GM12878 (cell line): ENCODE measurements around the gene BAX. TPM values are rescaled to one million over a fixed set of nuclear protein-coding genes. Genes with fewer than 3 reads are reported as not detected.

Experiments
- ATAC-seq: fragments of 200-7000 bp; cut with Tn5 transposase; 3 replicates; pipeline ENCODE4 v1.9.1; 2020; ENCODE audit warnings: mild to moderate bottlenecking, moderate library complexity
- BruUV-seq: library from RNA; stranded (reverse); fragments of 400-500 nt; replicated peaks from 2 replicates; lab custom pipeline; 2021; lab: Mats Ljungman, UMichigan
- CTCF ChIA-PET: fragments of 300-600 bp; sonication (Branson Sonifier 250); formaldehyde crosslinking; extraction: SDS; loops from one replicate; lab custom pipeline; 2021; ENCODE audit warnings: inconsistent platforms; lab: Yijun Ruan, JAX
- POLR2A ChIA-PET: fragments of 350-600 bp; formaldehyde crosslinking; extraction: SDS; loops from one replicate; lab custom pipeline; 2021; ENCODE audit warnings: inconsistent platforms; lab: Charles Lee
- RAD21 ChIA-PET: fragments of 300-600 bp; sonication (Branson Sonifier 250); formaldehyde crosslinking; loops from one replicate; lab custom pipeline; 2023; ENCODE audit warnings: antibody characterized with exemption; ENCODE audit not compliant: unreplicated experiment; lab: Charles Lee
- SMC1A ChIA-PET: fragments of 300-600 bp; sonication (Branson Sonifier 250); formaldehyde crosslinking; loops from one replicate; lab custom pipeline; 2023; ENCODE audit not compliant: unreplicated experiment, uncharacterized antibody; lab: Charles Lee
- DNase-seq: peaks from one replicate; pipeline ENCODE4 v3.0.0-alpha.2; 2011; ENCODE audit warnings: low read depth, low spot score
- FAIRE-seq: peaks from 3 replicates; lab custom pipeline; 2011; peaks lifted over from hg19 to GRCh38; lab: Jason Lieb, UNC
- H2AFZ ChIP-seq: 2 replicates; pipeline ENCODE4 v1.6.0; 2011; ENCODE audit warnings: low read depth, low read length, control low read depth; ENCODE audit not compliant: control insufficient read depth
- H3K27ac ChIP-seq: 2 replicates; pipeline ENCODE4 v1.5.1; 2011; ENCODE audit warnings: control low read depth; ENCODE audit not compliant: control insufficient read depth, insufficient read depth
- H3K27me3 ChIP-seq, 2 experiments: replicated peaks in 1 of 2; 2 replicates each; pipeline versions ENCODE4 v1.6.0 to v1.6.1; 2011; ENCODE audit warnings: low read length in 1 of 2; ENCODE audit not compliant: control insufficient read depth in 2 of 2, insufficient read depth in 2 of 2
- H3K36me3 ChIP-seq, 2 experiments: 2 replicates each; pipeline ENCODE4 v1.5.1; 2011; ENCODE audit warnings: low read length in 1 of 2; ENCODE audit not compliant: control insufficient read depth in 2 of 2, insufficient read depth in 2 of 2
- H3K4me1 ChIP-seq: 2 replicates; pipeline ENCODE4 v1.6.1; 2011; ENCODE audit warnings: mild to moderate bottlenecking, low read length, moderate library complexity, mixed read lengths; ENCODE audit not compliant: control insufficient read depth, insufficient read depth
- H3K4me2 ChIP-seq: 2 replicates; pipeline ENCODE4 v1.6.0; 2011; ENCODE audit warnings: control low read depth; ENCODE audit not compliant: control insufficient read depth, insufficient read depth
- H3K4me3 ChIP-seq: fragments of 200-600 bp; sonication (generic); 2 replicates; pipeline ENCODE4 v1.5.1; 2016
- H3K79me2 ChIP-seq: 2 replicates; pipeline ENCODE4 v1.6.0; 2011; ENCODE audit warnings: low read length; ENCODE audit not compliant: control insufficient read depth, insufficient read depth
- H3K9ac ChIP-seq: 2 replicates; pipeline ENCODE4 v1.8.0; 2011; ENCODE audit warnings: low read length, control low read depth, mixed read lengths; ENCODE audit not compliant: control insufficient read depth, insufficient read depth
- H3K9me3 ChIP-seq: replicated peaks from 3 replicates; pipeline ENCODE4 v1.5.1; 2011; ENCODE audit warnings: mild to moderate bottlenecking, low read length; ENCODE audit not compliant: control insufficient read depth, insufficient read depth
- H4K20me1 ChIP-seq: 2 replicates; pipeline ENCODE4 v1.6.0; 2011; ENCODE audit not compliant: control insufficient read depth, insufficient read depth
- CEBPB ChIP-seq, 2 experiments: fragments of 150-350 bp in 1 of 2; IDR thresholded peaks; 2 replicates each; pipeline ENCODE4 v1.6.1; 2012 to 2014; ENCODE audit warnings: low read depth in 2 of 2, low read length in 2 of 2, borderline replicate concordance in 1 of 2, inconsistent platforms in 1 of 2
- CHD2 ChIP-seq: IDR thresholded peaks from 2 replicates; pipeline ENCODE4 v1.6.1; 2011; ENCODE audit warnings: low read depth, low read length, improper control_type of control experiment, borderline replicate concordance
- CREM ChIP-seq: IDR thresholded peaks from 2 replicates; pipeline ENCODE4 v1.6.1; 2014; ENCODE audit warnings: antibody characterized with exemption, low read depth
- FOXM1 ChIP-seq: IDR thresholded peaks from 2 replicates; pipeline ENCODE4 v1.6.1; 2012; ENCODE audit warnings: low read depth, mild to moderate bottlenecking, inconsistent platforms, low read length, moderate library complexity
- JUNB ChIP-seq: IDR thresholded peaks from 2 replicates; pipeline ENCODE4 v1.6.1; 2016; ENCODE audit warnings: antibody characterized with exemption, mild to moderate bottlenecking
- NR2C2 ChIP-seq: IDR thresholded peaks from 2 replicates; pipeline ENCODE4 v1.6.1; 2011; ENCODE audit warnings: borderline replicate concordance, low read depth; ENCODE audit not compliant: control insufficient read depth, insufficient read length
- NRF1 ChIP-seq: conservative IDR thresholded peaks from 2 replicates; pipeline ENCODE4 v1.6.1; 2011; ENCODE audit warnings: mild to moderate bottlenecking, low read depth, low read length, improper control_type of control experiment
- POLR2AphosphoS2 ChIP-seq: IDR thresholded peaks from 2 replicates; pipeline ENCODE4 v1.6.1; 2011; ENCODE audit warnings: low read depth, mild to moderate bottlenecking, low read length, improper control_type of control experiment, moderate library complexity
- RAD21 ChIP-seq: IDR thresholded peaks from 2 replicates; pipeline ENCODE4 v1.6.1; 2011; ENCODE audit warnings: mild to moderate bottlenecking, low read depth, low read length, moderate library complexity; ENCODE audit not compliant: insufficient read depth
- RBBP5 ChIP-seq: fragments of 200-600 bp; sonication (generic); conservative IDR thresholded peaks from 2 replicates; pipeline ENCODE4 v1.6.1; 2016
- SP1 ChIP-seq: IDR thresholded peaks from one replicate; pipeline ENCODE4 v1.6.1; 2011; ENCODE audit warnings: low read depth, low read length
- SRF ChIP-seq, 2 experiments: IDR thresholded peaks; 2 replicates each; pipeline ENCODE4 v1.6.1; 2011; ENCODE audit warnings: low read depth in 2 of 2, low read length in 2 of 2, mild to moderate bottlenecking in 1 of 2, moderate library complexity in 1 of 2
- SUZ12 ChIP-seq: fragments of 200-600 bp; sonication (generic); IDR thresholded peaks from one replicate; pipeline ENCODE4 v1.6.1; 2018; ENCODE audit warnings: antibody characterized with exemption, mild to moderate bottlenecking; ENCODE audit not compliant: unreplicated experiment
- TAF1 ChIP-seq: IDR thresholded peaks from 2 replicates; pipeline ENCODE4 v1.6.1; 2011; ENCODE audit warnings: mild to moderate bottlenecking, low read depth, low read length, borderline replicate concordance
- USF1 ChIP-seq: IDR thresholded peaks from 2 replicates; pipeline ENCODE4 v1.6.1; 2011; ENCODE audit warnings: borderline replicate concordance, low read depth, mild to moderate bottlenecking, moderate library complexity, mixed read lengths, low read length; ENCODE audit not compliant: insufficient read depth; ENCODE audit errors: extremely low read length
- ZNF207 ChIP-seq: fragments of 450-650 bp; IDR thresholded peaks from 2 replicates; pipeline ENCODE4 v1.6.1; 2014; ENCODE audit warnings: antibody characterized with exemption, mild to moderate bottlenecking, borderline replicate concordance
- ZNF24 ChIP-seq: fragments of 450-650 bp; IDR thresholded peaks from 2 replicates; pipeline ENCODE4 v1.6.1; 2017; ENCODE audit warnings: antibody characterized with exemption, mild to moderate bottlenecking
- ZZZ3 ChIP-seq: IDR thresholded peaks from 2 replicates; pipeline ENCODE4 v1.6.1; 2011; ENCODE audit warnings: low read depth; ENCODE audit not compliant: control insufficient read depth, insufficient read length
- WGBS: methylation state at CpG from one replicate; pipeline ENCODE4 v1.1.6; 2016; ENCODE audit warnings: low lambda C conversion rate; ENCODE audit not compliant: insufficient replicate concordance, insufficient coverage; ENCODE audit errors: missing lambda C conversion rate; 5-methylcytosine and 5-hydroxymethylcytosine counted together
- in situ Hi-C: fragments of 300-500 bp; cut with MboI; formaldehyde crosslinking; loops from 9 replicates; pipeline ENCODE4 v1.14.3; 2018; ENCODE audit warnings: mixed read lengths
- intact Hi-C: fragments of 100-400 bp; cut with micrococcal nuclease; formaldehyde crosslinking; loops from one replicate; pipeline ENCODE4 v1.14.2; 2022; ENCODE audit not compliant: unreplicated experiment
- polyA plus RNA-seq, 11 experiments: library from polyadenylated mRNA; depleted of rRNA in 4 of 11; unstranded in 6 of 11; stranded (reverse) in 5 of 11; fragments of >200 nt; fragmentation: Nextera tagmentation in 4 of 11; fragmentation: Illumina TruSeq in 1 of 11; extraction: Ambion mirVana in 4 of 11; extraction: Trizol in 1 of 11; gene quantifications; 1 replicate in 1 of 11; 2 replicates in 10 of 11; pipeline versions ENCODE4 v1.2.1 to v1.2.3, GENCODE V29; 2011 to 2016; ENCODE audit warnings: inconsistent platforms in 2 of 11, missing spikeins in 2 of 11, low read depth in 1 of 11
- total RNA-seq, 4 experiments: library from RNA; depleted of rRNA in 3 of 4; stranded (reverse); fragments of >200 nt in 3 of 4; fragmentation: Illumina TruSeq in 1 of 4; extraction: Trizol in 1 of 4; gene quantifications; 2 replicates each; pipeline versions ENCODE4 v1.2.1 to v1.2.3, GENCODE V29; 2013 to 2021
- TF ChIP-seq, protein P1 (sequence below): fragments of 450-650 bp; IDR thresholded peaks from 2 replicates; pipeline ENCODE4 v1.6.1; 2017; ENCODE audit warnings: borderline replicate concordance
- TF ChIP-seq, protein P2 (sequence below): fragments of 450-650 bp; formaldehyde crosslinking; IDR thresholded peaks from 2 replicates; pipeline ENCODE4 v1.4.0; 2020; ENCODE audit warnings: mild to moderate bottlenecking, moderate library complexity

The BAX gene
- total and polyA plus RNA-seq, 10 of the 15 experiments (the other 5 are each of a cell fraction or from before 2014, with no cell fraction given) = 7.2 to 221 (median 137) TPM

DNA sequence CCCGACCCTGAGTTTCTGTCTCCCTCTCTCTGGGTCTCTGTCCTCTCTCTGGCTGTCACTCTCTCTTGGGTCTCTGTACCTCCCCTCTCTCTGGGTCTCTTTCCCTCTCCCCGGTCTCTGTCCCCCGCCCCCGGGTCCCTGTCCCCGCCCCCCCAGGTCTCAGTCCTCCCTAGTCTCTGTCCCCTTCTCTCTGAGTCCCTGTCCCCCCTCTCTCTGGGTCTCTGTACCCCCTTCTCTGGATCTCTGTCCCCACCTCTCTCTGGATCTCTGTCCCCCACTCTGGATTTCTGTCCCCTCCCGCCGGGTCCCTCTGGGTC, 8.1 kb downstream of the BAX start:
- WGBS = no CpG with 5 or more reads among the region's 7 CpGs
- intact Hi-C loops = loop anchor here (10.0 kb wide), 1 partner anchor 328 kb away; the partner anchor contains the start of gene DBP
- peak overlapping the region; percentile 85 for H3K9ac ChIP-seq
- no peaks in the 10 kb centered on the region for H3K27me3 ChIP-seq
- peaks cover 0 to 11% of the 10 kb centered on the region in 2 experiments; a peak in 2 of 4 replicates for H3K36me3 ChIP-seq
- ChIA-PET RAD21 (interaction anchor here (0.8 to 1.5 kb wide), 9 partner anchors 10 to 174 kb away, joined by 3 to 9 read pairs (median 4); partner anchors contain the start of genes GYS1, NUCB1, PPP1R15A and RUVBL2), CTCF (interaction anchor here (0.9 to 1.5 kb wide), 3 partner anchors 8 to 87 kb away, joined by 4 to 6 read pairs (median 5); partner anchors contain the start of genes GYS1 and RUVBL2), POLR2A (interaction anchor here (0.9 to 1.5 kb wide), 10 partner anchors 8 to 118 kb away, joined by 3 to 24 read pairs (median 6); partner anchors contain the start of genes BAX, DHDH, PPP1R15A and RUVBL2), SMC1A (interaction anchor here (0.9 to 1.4 kb wide), 6 partner anchors 8 to 121 kb away, joined by 3 to 5 read pairs (median 3); no protein-coding TSS in a partner anchor)
- H3K9me3 ChIP-seq = no peaks in the 10 kb centered on the region
- no TSS peak for BruUV-seq
- TF ChIP-seq CHD2 (no peak), SP1 (no peak), USF1 (no peak), CEBPB (IDR thresholded peaks at IDR 0.05; ENCODE audit: borderline replicate concordance in 1 of 2, low read depth in 2 of 2, low read length in 2 of 2) (no peak), CREM (no peak), ZZZ3 (no peak), SUZ12 (no peak), RAD21 (no peak), TAF1 (no peak), POLR2AphosphoS2 (no peak), NR2C2 (no peak), RBBP5 (no peak), NRF1 (no peak), ZNF207 (no peak), ZNF24 (no peak), SRF (IDR thresholded peaks at IDR 0.05; ENCODE audit: low read depth in 2 of 2, low read length in 2 of 2) (no peak), JUNB (no peak), FOXM1 (no peak)
- TF ChIP-seq, protein P1, sequence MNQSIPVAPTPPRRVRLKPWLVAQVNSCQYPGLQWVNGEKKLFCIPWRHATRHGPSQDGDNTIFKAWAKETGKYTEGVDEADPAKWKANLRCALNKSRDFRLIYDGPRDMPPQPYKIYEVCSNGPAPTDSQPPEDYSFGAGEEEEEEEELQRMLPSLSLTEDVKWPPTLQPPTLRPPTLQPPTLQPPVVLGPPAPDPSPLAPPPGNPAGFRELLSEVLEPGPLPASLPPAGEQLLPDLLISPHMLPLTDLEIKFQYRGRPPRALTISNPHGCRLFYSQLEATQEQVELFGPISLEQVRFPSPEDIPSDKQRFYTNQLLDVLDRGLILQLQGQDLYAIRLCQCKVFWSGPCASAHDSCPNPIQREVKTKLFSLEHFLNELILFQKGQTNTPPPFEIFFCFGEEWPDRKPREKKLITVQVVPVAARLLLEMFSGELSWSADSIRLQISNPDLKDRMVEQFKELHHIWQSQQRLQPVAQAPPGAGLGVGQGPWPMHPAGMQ = no peak
- TF ChIP-seq, protein P2, sequence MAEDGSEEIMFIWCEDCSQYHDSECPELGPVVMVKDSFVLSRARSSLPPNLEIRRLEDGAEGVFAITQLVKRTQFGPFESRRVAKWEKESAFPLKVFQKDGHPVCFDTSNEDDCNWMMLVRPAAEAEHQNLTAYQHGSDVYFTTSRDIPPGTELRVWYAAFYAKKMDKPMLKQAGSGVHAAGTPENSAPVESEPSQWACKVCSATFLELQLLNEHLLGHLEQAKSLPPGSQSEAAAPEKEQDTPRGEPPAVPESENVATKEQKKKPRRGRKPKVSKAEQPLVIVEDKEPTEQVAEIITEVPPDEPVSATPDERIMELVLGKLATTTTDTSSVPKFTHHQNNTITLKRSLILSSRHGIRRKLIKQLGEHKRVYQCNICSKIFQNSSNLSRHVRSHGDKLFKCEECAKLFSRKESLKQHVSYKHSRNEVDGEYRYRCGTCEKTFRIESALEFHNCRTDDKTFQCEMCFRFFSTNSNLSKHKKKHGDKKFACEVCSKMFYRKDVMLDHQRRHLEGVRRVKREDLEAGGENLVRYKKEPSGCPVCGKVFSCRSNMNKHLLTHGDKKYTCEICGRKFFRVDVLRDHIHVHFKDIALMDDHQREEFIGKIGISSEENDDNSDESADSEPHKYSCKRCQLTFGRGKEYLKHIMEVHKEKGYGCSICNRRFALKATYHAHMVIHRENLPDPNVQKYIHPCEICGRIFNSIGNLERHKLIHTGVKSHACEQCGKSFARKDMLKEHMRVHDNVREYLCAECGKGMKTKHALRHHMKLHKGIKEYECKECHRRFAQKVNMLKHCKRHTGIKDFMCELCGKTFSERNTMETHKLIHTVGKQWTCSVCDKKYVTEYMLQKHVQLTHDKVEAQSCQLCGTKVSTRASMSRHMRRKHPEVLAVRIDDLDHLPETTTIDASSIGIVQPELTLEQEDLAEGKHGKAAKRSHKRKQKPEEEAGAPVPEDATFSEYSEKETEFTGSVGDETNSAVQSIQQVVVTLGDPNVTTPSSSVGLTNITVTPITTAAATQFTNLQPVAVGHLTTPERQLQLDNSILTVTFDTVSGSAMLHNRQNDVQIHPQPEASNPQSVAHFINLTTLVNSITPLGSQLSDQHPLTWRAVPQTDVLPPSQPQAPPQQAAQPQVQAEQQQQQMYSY (CRISPR knock-in tag) = no peak
- peak overlapping the region; percentile 90 for H3K4me2 ChIP-seq
- DNase-seq = no peak
- FAIRE-seq = no peak
- H3K4me3 ChIP-seq = peak overlapping the region; percentile 56; the same call in 1 of the 2 replicates
- H3K79me2 ChIP-seq = peaks cover 33% of the 10 kb centered on the region
- H3K4me1 ChIP-seq = peaks cover 37% of the 10 kb centered on the region
- in situ Hi-C loops = no loop called here
- H3K27ac ChIP-seq = peak overlapping the region; percentile 95
- H4K20me1 ChIP-seq = no peaks in the 10 kb centered on the region
- ATAC-seq = no peak
- H2AFZ ChIP-seq = no peak overlapping the region
